GM21717 (cell line): ENCODE data around the gene HEATR5B.
"Not testable (repeated sequence)": the region's sequence is repeated elsewhere in the genome, so short reads cannot be mapped to it uniquely, and the experiment has no call there.

Experiments used
- ATAC-seq: cut with Tn5 transposase; IDR thresholded peaks from one replicate; pipeline ENCODE4 v1.9.1; 2021; ENCODE audit warnings: mild to moderate bottlenecking, moderate library complexity; ENCODE audit not compliant: unreplicated experiment

HEATR5B gene

GRCh38 chr2:36988008-36988407 is 96.2 kb downstream of the HEATR5B start:
- ATAC-seq = no peak

GRCh38 chr2:36982467-36982866 is 101.7 kb downstream of the HEATR5B start:
- no peak for ATAC-seq

- ATAC-seq = no peak
These were observed 102.3 kb downstream of the HEATR5B start for GRCh38 chr2:36981911-36982310.

- not testable (repeated sequence) for ATAC-seq
These were observed 105.2 kb downstream of the HEATR5B start for GRCh38 chr2:36979007-36979406.

GRCh38 chr2:36976065-36976464 is 108.1 kb downstream of the HEATR5B start:
- ATAC-seq = no peak

GRCh38 chr2:36975306-36975705 is 108.9 kb downstream of the HEATR5B start:
- no peak for ATAC-seq

GRCh38 chr2:36973320-36973719 is 110.9 kb downstream of the HEATR5B start:
- no peak for ATAC-seq

- ATAC-seq = no peak
These were observed 112.2 kb downstream of the HEATR5B start for GRCh38 chr2:36971990-36972389.

- ATAC-seq = no peak
These were observed 116.8 kb downstream of the HEATR5B start for GRCh38 chr2:36967236-36967876.

GRCh38 chr2:36966370-36967235 is 117.6 kb downstream of the HEATR5B start, which contains the start of gene STRN:
TSS of gene STRN (minus strand) at chr2:36966536. CDS start at chr2:36966463, 73 bp downstream.
- ATAC-seq = peak; percentile 98

- peak; percentile 29 for ATAC-seq
These were observed 118.3 kb downstream of the HEATR5B start for GRCh38 chr2:36965751-36966369.

GRCh38 chr2:36965206-36965605 is 119.0 kb downstream of the HEATR5B start:
- ATAC-seq = no peak

- ATAC-seq = no peak
These were observed 119.6 kb downstream of the HEATR5B start for GRCh38 chr2:36964496-36965058.

GRCh38 chr2:36963734-36964133 is 120.4 kb downstream of the HEATR5B start:
- no peak for ATAC-seq

GRCh38 chr2:36963106-36963505 is 121.1 kb downstream of the HEATR5B start:
- ATAC-seq = no peak

- ATAC-seq = no peak
These were observed 123.4 kb downstream of the HEATR5B start for GRCh38 chr2:36960773-36961172.

GRCh38 chr2:36960005-36960675 is 124.0 kb downstream of the HEATR5B start:
- no peak for ATAC-seq

GRCh38 chr2:36954977-36955607 is 129.1 kb downstream of the HEATR5B start:
- ATAC-seq = no peak

- ATAC-seq = no peak
These were observed 131.4 kb downstream of the HEATR5B start for GRCh38 chr2:36952748-36953197.

- ATAC-seq = no peak
These were observed 132.6 kb downstream of the HEATR5B start for GRCh38 chr2:36951574-36951973.
